Colonic mucosa (tissue), 4 donors: ENCODE results near the gene ZNF20. TPM values are rescaled to one million over a fixed set of nuclear protein-coding genes. Genes with fewer than 3 reads are reported as not detected.
"Not testable (repeated sequence)": the region's sequence is repeated elsewhere in the genome, so short reads cannot be mapped to it uniquely, and the experiment has no call there.

ENCODE experiments used
- DNase-seq: peaks from one replicate; pipeline ENCODE4 v3.0.0-alpha.2; 2020
- H3K27ac ChIP-seq: fragments of 200-600 bp; one replicate; pipeline ENCODE4 v1.8.0; 2021
- H3K27me3 ChIP-seq: fragments of 200-600 bp; one replicate; pipeline ENCODE4 v1.8.0; 2021
- H3K36me3 ChIP-seq: fragments of 200-600 bp; one replicate; pipeline ENCODE4 v1.8.0; 2021
- H3K4me1 ChIP-seq: fragments of 200-600 bp; one replicate; pipeline ENCODE4 v1.8.0; 2021; ENCODE audit warnings: mild to moderate bottlenecking
- H3K4me3 ChIP-seq: fragments of 200-600 bp; one replicate; pipeline ENCODE4 v1.8.0; 2021
- H3K9ac ChIP-seq, 2 donors: one replicate each; pipeline ENCODE4 v1.7.0; 2013; ENCODE audit warnings: control low read depth in 2 of 2, low read depth in 2 of 2, low read length in 2 of 2
- H3K9me3 ChIP-seq: fragments of 200-600 bp; one replicate; pipeline ENCODE4 v1.8.0; 2021
- CTCF ChIP-seq: fragments of 200-600 bp; IDR thresholded peaks from one replicate; pipeline ENCODE4 v1.8.0; 2022; ENCODE audit warnings: antibody characterized with exemption, mild to moderate bottlenecking
- intact Hi-C: fragments of 100-400 bp; cut with DNase I; formaldehyde crosslinking; loops from one replicate; pipeline ENCODE4 v1.14.1; 2022
- total RNA-seq, 2 donors: library from RNA; stranded (reverse); fragmentation: NEBNext Ultra II Directional in 1 of 2; extraction: Animal tissue kit (Norgen Biotek cat#: 25700) in 1 of 2; gene quantifications; one replicate each; pipeline ENCODE4 v1.2.1, GENCODE V29; 2021
- donor health status: healthy.
- donor health status: DM: no; HTN: no; CAD: no.
- donor health status: DM: no; HTN: no; CAD: no.

Gene ZNF20
- total RNA-seq, 2 donors from 2014 or later: 3.4 to 4.8 TPM

- no peak for DNase-seq
- intact Hi-C loops: no loop called here
- H3K4me1 ChIP-seq: no peaks in the 10 kb centered on the region
- no peaks in the 10 kb centered on the region for H3K9me3 ChIP-seq
- H3K36me3 ChIP-seq: no peaks in the 10 kb centered on the region
- H3K4me3 ChIP-seq: peak overlapping the region; percentile 70
- no peaks in the 10 kb centered on the region for H3K27me3 ChIP-seq
- TF ChIP-seq CTCF: no peak
- no peak overlapping the region for H3K27ac ChIP-seq
- H3K9ac ChIP-seq: no peak overlapping the region
Measured at GRCh38 chr19:12092956-12093355, 47.2 kb downstream of the ZNF20 start.

- Histone ChIP-seq H3K27ac (peak overlapping the region; percentile 61), H3K4me3 (peak overlapping the region; percentile 70), H3K36me3 (no peaks in the 10 kb centered on the region), H3K4me1 (no peaks in the 10 kb centered on the region), H3K9me3 (no peaks in the 10 kb centered on the region), H3K27me3 (no peaks in the 10 kb centered on the region), H3K9ac (peak overlapping the region; percentile 67 to 81)
- TF ChIP-seq CTCF: no peak
- peak; percentile 88 for DNase-seq
- intact Hi-C loops: no loop called here
Measured at GRCh38 chr19:12092065-12092867, 47.9 kb downstream of the ZNF20 start.

- peak; percentile 73 for DNase-seq
- Histone ChIP-seq H3K27me3 (no peaks in the 10 kb centered on the region), H3K36me3 (no peaks in the 10 kb centered on the region), H3K4me1 (no peaks in the 10 kb centered on the region), H3K4me3 (no peak overlapping the region), H3K9me3 (no peaks in the 10 kb centered on the region), H3K9ac (no peak overlapping the region), H3K27ac (no peak overlapping the region)
- peak; percentile 45 for TF ChIP-seq CTCF
- intact Hi-C loops: no loop called here
Measured at GRCh38 chr19:12090807-12091206, 49.3 kb downstream of the ZNF20 start.

GRCh38 chr19:12085074-12085818 is 54.9 kb downstream of the ZNF20 start:
- no peak for DNase-seq
- Histone ChIP-seq H3K9ac (no peak overlapping the region), H3K4me3 (no peak overlapping the region), H3K36me3 (no peaks in the 10 kb centered on the region), H3K9me3 (no peaks in the 10 kb centered on the region), H3K27me3 (no peaks in the 10 kb centered on the region), H3K4me1 (no peaks in the 10 kb centered on the region), H3K27ac (no peak overlapping the region)
- intact Hi-C loops: no loop called here
- no peak for TF ChIP-seq CTCF

- H3K4me3 ChIP-seq, H3K27ac ChIP-seq, intact Hi-C loops, H3K4me1 ChIP-seq, H3K36me3 ChIP-seq, H3K9me3 ChIP-seq, H3K27me3 ChIP-seq, H3K9ac ChIP-seq, DNase-seq: not testable (repeated sequence)
Measured at GRCh38 chr19:12083336-12083735, 56.8 kb downstream of the ZNF20 start.

Other genes starting within 250 kb of the ZNF20 start
- 10 to 100 TPM; 13.4 to 17.1 TPM for gene ZNF700, start 215.2 kb downstream of the ZNF20 start, total RNA-seq
- 1 to 10 TPM; 2.5 to 4.1 TPM for gene ZNF763, start 175.3 kb downstream of the ZNF20 start, total RNA-seq
- 1 to 10 TPM; 2.0 to 3.5 TPM for gene ZNF433, start 104.7 kb downstream of the ZNF20 start, total RNA-seq
- gene ZNF878, start 87.4 kb downstream of the ZNF20 start, total RNA-seq: 1 to 10 TPM in 1 of 2 donors, under 1 TPM in 1; 0.32 to 1.1 TPM
- 10 to 100 TPM in 1 of 2 donors, 1 to 10 TPM in 1; 8.3 to 12.4 TPM for gene ZNF844, start 75.6 kb downstream of the ZNF20 start, total RNA-seq
- gene ZNF625, start 16.4 kb upstream of the ZNF20 start, total RNA-seq: 1 to 10 TPM; 2.0 to 4.6 TPM
- 1 to 10 TPM; 4.6 to 7.1 TPM for gene ZNF136, start 22.7 kb upstream of the ZNF20 start, total RNA-seq
- gene ZNF44, start 154.5 kb upstream of the ZNF20 start, total RNA-seq: 10 to 100 TPM; 13.8 to 15.4 TPM
- 1 to 10 TPM; 2.7 to 3.0 TPM for gene ZNF563, start 193.3 kb upstream of the ZNF20 start, total RNA-seq
- gene ZNF442, start 225.3 kb upstream of the ZNF20 start, total RNA-seq: 1 to 10 TPM; 1.6 to 3.2 TPM